KMS-11 (cell line): ENCODE measurements around the gene CYBB.
"Not testable (repeated sequence)": the region's sequence is repeated elsewhere in the genome, so short reads cannot be mapped to it uniquely, and the experiment has no call there.

Experiments
- H2AFZ ChIP-seq: fragments of 200-600 bp; sonication (generic); 2 replicates; pipeline ENCODE4 v1.6.1; 2016; ENCODE audit warnings: antibody characterized with exemption, mixed run types, low read depth
- H3K27ac ChIP-seq: fragments of 200-600 bp; sonication (generic); 2 replicates; pipeline ENCODE4 v1.6.1; 2016; ENCODE audit warnings: mild to moderate bottlenecking, mixed run types
- H3K27me3 ChIP-seq: fragments of 200-600 bp; sonication (generic); 2 replicates; pipeline ENCODE4 v1.6.1; 2017; ENCODE audit warnings: mild to moderate bottlenecking, low read depth, mixed run types, moderate library complexity; ENCODE audit not compliant: insufficient read depth
- H3K36me3 ChIP-seq: fragments of 200-600 bp; sonication (generic); 2 replicates; pipeline ENCODE4 v1.6.1; 2017; ENCODE audit warnings: mild to moderate bottlenecking, mixed run types; ENCODE audit not compliant: insufficient read depth
- H3K4me1 ChIP-seq: fragments of 200-600 bp; sonication (generic); 2 replicates; pipeline ENCODE4 v1.6.1; 2016; ENCODE audit warnings: mild to moderate bottlenecking, low read depth, mixed run types; ENCODE audit not compliant: poor library complexity, severe bottlenecking
- H3K4me2 ChIP-seq: fragments of 200-600 bp; sonication (generic); 2 replicates; pipeline ENCODE4 v1.7.0; 2016; ENCODE audit warnings: mild to moderate bottlenecking, mixed run types
- H3K4me3 ChIP-seq: fragments of 200-600 bp; sonication (generic); IDR thresholded peaks from 2 replicates; pipeline ENCODE4 v1.6.1; 2017; ENCODE audit warnings: low read depth, low read length, mixed read lengths; ENCODE audit not compliant: insufficient read depth
- H3K79me2 ChIP-seq: fragments of 200-600 bp; sonication (generic); 2 replicates; pipeline ENCODE4 v1.6.1; 2016; ENCODE audit warnings: low read depth, mixed run types; ENCODE audit not compliant: insufficient read depth
- H3K9ac ChIP-seq: fragments of 200-600 bp; sonication (generic); 2 replicates; pipeline ENCODE4 v1.6.1; 2016; ENCODE audit warnings: mild to moderate bottlenecking, mixed run types
- H4K20me1 ChIP-seq: fragments of 200-600 bp; sonication (generic); 2 replicates; pipeline ENCODE4 v1.6.1; 2016; ENCODE audit warnings: mild to moderate bottlenecking, mixed run types; ENCODE audit not compliant: insufficient read depth
- CTCF ChIP-seq: fragments of 200-600 bp; sonication (generic); conservative IDR thresholded peaks from 2 replicates; pipeline ENCODE4 v1.6.1; 2017; ENCODE audit warnings: low read depth, mild to moderate bottlenecking, antibody characterized with exemption, low read length, moderate library complexity, mixed read lengths

Gene CYBB

GRCh38 chrX:37759878-37760418, 19.9 kb upstream of the CYBB start:
- no peak overlapping the region for H2AFZ ChIP-seq
- H3K27me3 ChIP-seq, result no peaks in the 10 kb centered on the region
- no peak overlapping the region for H3K27ac ChIP-seq
- no peak overlapping the region for H3K4me3 ChIP-seq
- no peaks in the 10 kb centered on the region for H3K79me2 ChIP-seq
- no peak for TF ChIP-seq CTCF
- no peak overlapping the region for H3K4me2 ChIP-seq
- no peaks in the 10 kb centered on the region for H3K36me3 ChIP-seq
- H4K20me1 ChIP-seq, result no peaks in the 10 kb centered on the region
- H3K9ac ChIP-seq, result no peak overlapping the region
- H3K4me1 ChIP-seq, result peaks cover 27% of the 10 kb centered on the region

DNA sequence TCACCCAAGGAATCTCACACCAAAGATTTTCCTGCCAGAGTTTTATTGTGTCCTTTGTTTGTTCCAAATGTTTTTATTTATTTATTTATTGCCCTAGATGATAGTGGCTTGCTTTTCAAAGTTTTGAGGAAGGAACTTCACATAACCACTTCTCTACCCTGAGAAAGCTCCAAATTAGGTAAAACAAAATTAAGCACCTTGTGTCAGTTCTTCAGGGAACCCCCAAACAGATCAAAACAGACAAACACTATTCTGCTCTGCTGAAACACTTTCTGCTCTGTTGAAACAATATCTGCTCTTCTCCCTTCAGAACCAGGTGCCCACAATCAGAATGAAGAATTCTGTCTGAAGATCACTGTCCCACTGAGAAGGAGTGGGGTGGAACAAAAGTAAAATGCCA, 16.5 kb upstream of the CYBB start:
- H3K27ac ChIP-seq, result no peak overlapping the region
- no peak for TF ChIP-seq CTCF
- no peak overlapping the region for H3K4me3 ChIP-seq
- H3K4me1 ChIP-seq, result no peaks in the 10 kb centered on the region
- H2AFZ ChIP-seq, result no peak overlapping the region
- no peaks in the 10 kb centered on the region for H3K36me3 ChIP-seq
- H3K9ac ChIP-seq, result no peak overlapping the region
- H3K79me2 ChIP-seq, result no peaks in the 10 kb centered on the region
- H3K27me3 ChIP-seq, result no peaks in the 10 kb centered on the region
- no peaks in the 10 kb centered on the region for H4K20me1 ChIP-seq
- H3K4me2 ChIP-seq, result no peak overlapping the region

- Histone ChIP-seq H3K4me1 (no peaks in the 10 kb centered on the region), H2AFZ (no peak overlapping the region), H3K79me2 (no peaks in the 10 kb centered on the region), H3K27ac (no peak overlapping the region), H3K36me3 (no peaks in the 10 kb centered on the region), H3K4me2 (no peak overlapping the region), H3K9ac (no peak overlapping the region), H3K4me3 (no peak overlapping the region), H4K20me1 (no peaks in the 10 kb centered on the region), H3K27me3 (no peaks in the 10 kb centered on the region)
- no peak for TF ChIP-seq CTCF
Observed at GRCh38 chrX:37765507-37765906, 14.4 kb upstream of the CYBB start.

- H3K9ac ChIP-seq, result no peak overlapping the region
- no peak overlapping the region for H2AFZ ChIP-seq
- H4K20me1 ChIP-seq, result no peaks in the 10 kb centered on the region
- no peaks in the 10 kb centered on the region for H3K36me3 ChIP-seq
- no peak overlapping the region for H3K4me3 ChIP-seq
- H3K4me2 ChIP-seq, result no peak overlapping the region
- H3K27ac ChIP-seq, result no peak overlapping the region
- no peak for TF ChIP-seq CTCF
- no peaks in the 10 kb centered on the region for H3K79me2 ChIP-seq
- no peaks in the 10 kb centered on the region for H3K27me3 ChIP-seq
- H3K4me1 ChIP-seq, result peaks cover 4% of the 10 kb centered on the region
Observed at GRCh38 chrX:37767430-37767829, 12.4 kb upstream of the CYBB start.

- H3K9ac ChIP-seq, H3K79me2 ChIP-seq, H4K20me1 ChIP-seq, H2AFZ ChIP-seq, H3K27me3 ChIP-seq, H3K4me3 ChIP-seq, H3K4me2 ChIP-seq, H3K27ac ChIP-seq, H3K4me1 ChIP-seq, H3K36me3 ChIP-seq: not testable (repeated sequence)
Observed at GRCh38 chrX:37768866-37769265, 11.0 kb upstream of the CYBB start.
